Ishikawa (cell line): ENCODE results near the gene STX18.

ENCODE experiments used
- CEBPB ChIP-seq: IDR thresholded peaks from 2 replicates; pipeline ENCODE4 v1.6.1; 2012
- CREB1 ChIP-seq: IDR thresholded peaks from 2 replicates; pipeline ENCODE4 v1.6.1; 2012; ENCODE audit warnings: low read depth
- EGR1 ChIP-seq: IDR thresholded peaks from 2 replicates; pipeline ENCODE4 v1.6.1; 2012
- EP300 ChIP-seq: IDR thresholded peaks from 2 replicates; pipeline ENCODE4 v1.6.1; 2012; ENCODE audit warnings: borderline replicate concordance
- FOXM1 ChIP-seq: IDR thresholded peaks from 2 replicates; pipeline ENCODE4 v1.6.1; 2012; ENCODE audit warnings: low read depth, borderline replicate concordance
- NFIC ChIP-seq: IDR thresholded peaks from 2 replicates; pipeline ENCODE4 v1.6.1; 2012
- RAD21 ChIP-seq: IDR thresholded peaks from 2 replicates; pipeline ENCODE4 v1.6.1; 2012; ENCODE audit warnings: low read depth
- TAF1 ChIP-seq: IDR thresholded peaks from 2 replicates; pipeline ENCODE4 v1.6.1; 2012; ENCODE audit warnings: low read depth, mild to moderate bottlenecking
- TCF12 ChIP-seq: IDR thresholded peaks from 2 replicates; pipeline ENCODE4 v1.6.1; 2012; ENCODE audit warnings: low read depth
- TEAD4 ChIP-seq: IDR thresholded peaks from 2 replicates; pipeline ENCODE4 v1.6.1; 2012
- YY1 ChIP-seq: IDR thresholded peaks from 2 replicates; pipeline ENCODE4 v1.6.1; 2012; ENCODE audit warnings: low read depth
- ZBTB7A ChIP-seq: IDR thresholded peaks from 2 replicates; pipeline ENCODE4 v1.6.1; 2012; ENCODE audit warnings: low read depth
- TF ChIP-seq, protein P1 (sequence below): IDR thresholded peaks from 2 replicates; pipeline ENCODE4 v1.6.1; 2012
- TF ChIP-seq, protein P2 (sequence below): IDR thresholded peaks from 2 replicates; pipeline ENCODE4 v1.6.1; 2012
- TF ChIP-seq, protein P3 (sequence below): IDR thresholded peaks from 2 replicates; pipeline ENCODE4 v1.6.1; 2012; ENCODE audit warnings: low read depth, mild to moderate bottlenecking

STX18 gene

DNA sequence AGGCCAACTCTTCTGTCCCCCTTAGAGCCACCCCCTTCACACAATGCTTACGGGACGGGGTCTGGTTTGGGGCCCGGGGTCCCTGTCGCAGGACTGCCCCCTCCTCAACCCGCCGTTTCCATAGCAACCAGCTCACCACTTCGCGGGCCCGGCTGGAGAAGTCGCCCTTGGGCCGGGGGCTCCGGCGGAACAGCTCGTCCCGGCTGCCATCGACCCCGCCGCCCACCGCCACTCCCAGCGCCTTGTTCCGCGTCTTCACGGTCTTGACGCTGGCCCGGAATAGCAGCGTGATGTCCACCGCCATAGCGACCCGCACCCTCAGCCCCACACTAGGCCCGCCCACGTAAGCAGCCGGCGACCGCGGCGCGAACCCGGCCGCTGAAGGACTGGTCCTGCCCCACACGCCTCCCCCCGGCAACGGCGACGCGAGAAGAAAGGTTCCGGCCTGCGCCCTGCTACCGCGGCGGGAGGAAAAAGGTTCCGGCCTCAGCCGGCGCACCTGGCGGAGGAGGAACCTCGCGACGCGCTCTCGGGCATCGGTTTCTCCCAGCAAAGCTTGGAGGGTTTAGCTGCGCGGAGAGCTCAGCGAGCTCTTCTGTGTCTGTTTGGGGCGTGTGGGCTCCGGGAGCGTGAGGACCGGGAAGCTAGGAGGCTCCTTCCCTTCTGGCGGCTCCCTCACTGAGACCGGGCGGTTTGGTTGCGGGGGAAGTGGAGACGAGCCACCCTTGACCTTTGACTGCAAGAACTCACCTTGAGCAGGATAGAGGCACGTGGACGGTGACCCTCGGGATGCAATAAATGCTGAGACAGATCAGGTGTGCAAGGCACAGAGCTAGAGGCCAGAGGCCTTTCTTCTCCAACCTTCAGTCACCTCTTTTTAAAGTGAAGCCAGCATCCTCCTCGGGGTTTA, at the start of gene STX18:
TSS of gene STX18 (minus strand) at position 388 of the 910 bp plus-strand sequence. CDS start at position 304, 84 bp downstream.
- TF ChIP-seq CEBPB (peak; percentile 28; the same call in 1 of the 2 replicates), RAD21 (peak; percentile 39; the same call in 1 of the 2 replicates), ZBTB7A (0 out of 2 replicates have a peak, but pooled peaks have one; percentile 74), YY1 (peak; percentile 85), FOXM1 (peak; percentile 40; the same call in 1 of the 2 replicates), CREB1 (peak; percentile 89), EP300 (peak; percentile 70; the same call in 1 of the 2 replicates), TCF12 (peak; percentile 89), TAF1 (peak; percentile 95), EGR1 (peak; percentile 94), TEAD4 (peak; percentile 59), NFIC (peak; percentile 67)
- TF ChIP-seq, protein P1, sequence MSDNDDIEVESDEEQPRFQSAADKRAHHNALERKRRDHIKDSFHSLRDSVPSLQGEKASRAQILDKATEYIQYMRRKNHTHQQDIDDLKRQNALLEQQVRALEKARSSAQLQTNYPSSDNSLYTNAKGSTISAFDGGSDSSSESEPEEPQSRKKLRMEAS: peak; percentile 90
- TF ChIP-seq, protein P2, sequence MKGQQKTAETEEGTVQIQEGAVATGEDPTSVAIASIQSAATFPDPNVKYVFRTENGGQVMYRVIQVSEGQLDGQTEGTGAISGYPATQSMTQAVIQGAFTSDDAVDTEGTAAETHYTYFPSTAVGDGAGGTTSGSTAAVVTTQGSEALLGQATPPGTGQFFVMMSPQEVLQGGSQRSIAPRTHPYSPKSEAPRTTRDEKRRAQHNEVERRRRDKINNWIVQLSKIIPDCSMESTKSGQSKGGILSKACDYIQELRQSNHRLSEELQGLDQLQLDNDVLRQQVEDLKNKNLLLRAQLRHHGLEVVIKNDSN: peak; percentile 79
- TF ChIP-seq, protein P3, sequence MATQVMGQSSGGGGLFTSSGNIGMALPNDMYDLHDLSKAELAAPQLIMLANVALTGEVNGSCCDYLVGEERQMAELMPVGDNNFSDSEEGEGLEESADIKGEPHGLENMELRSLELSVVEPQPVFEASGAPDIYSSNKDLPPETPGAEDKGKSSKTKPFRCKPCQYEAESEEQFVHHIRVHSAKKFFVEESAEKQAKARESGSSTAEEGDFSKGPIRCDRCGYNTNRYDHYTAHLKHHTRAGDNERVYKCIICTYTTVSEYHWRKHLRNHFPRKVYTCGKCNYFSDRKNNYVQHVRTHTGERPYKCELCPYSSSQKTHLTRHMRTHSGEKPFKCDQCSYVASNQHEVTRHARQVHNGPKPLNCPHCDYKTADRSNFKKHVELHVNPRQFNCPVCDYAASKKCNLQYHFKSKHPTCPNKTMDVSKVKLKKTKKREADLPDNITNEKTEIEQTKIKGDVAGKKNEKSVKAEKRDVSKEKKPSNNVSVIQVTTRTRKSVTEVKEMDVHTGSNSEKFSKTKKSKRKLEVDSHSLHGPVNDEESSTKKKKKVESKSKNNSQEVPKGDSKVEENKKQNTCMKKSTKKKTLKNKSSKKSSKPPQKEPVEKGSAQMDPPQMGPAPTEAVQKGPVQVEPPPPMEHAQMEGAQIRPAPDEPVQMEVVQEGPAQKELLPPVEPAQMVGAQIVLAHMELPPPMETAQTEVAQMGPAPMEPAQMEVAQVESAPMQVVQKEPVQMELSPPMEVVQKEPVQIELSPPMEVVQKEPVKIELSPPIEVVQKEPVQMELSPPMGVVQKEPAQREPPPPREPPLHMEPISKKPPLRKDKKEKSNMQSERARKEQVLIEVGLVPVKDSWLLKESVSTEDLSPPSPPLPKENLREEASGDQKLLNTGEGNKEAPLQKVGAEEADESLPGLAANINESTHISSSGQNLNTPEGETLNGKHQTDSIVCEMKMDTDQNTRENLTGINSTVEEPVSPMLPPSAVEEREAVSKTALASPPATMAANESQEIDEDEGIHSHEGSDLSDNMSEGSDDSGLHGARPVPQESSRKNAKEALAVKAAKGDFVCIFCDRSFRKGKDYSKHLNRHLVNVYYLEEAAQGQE: no peak

DNA sequence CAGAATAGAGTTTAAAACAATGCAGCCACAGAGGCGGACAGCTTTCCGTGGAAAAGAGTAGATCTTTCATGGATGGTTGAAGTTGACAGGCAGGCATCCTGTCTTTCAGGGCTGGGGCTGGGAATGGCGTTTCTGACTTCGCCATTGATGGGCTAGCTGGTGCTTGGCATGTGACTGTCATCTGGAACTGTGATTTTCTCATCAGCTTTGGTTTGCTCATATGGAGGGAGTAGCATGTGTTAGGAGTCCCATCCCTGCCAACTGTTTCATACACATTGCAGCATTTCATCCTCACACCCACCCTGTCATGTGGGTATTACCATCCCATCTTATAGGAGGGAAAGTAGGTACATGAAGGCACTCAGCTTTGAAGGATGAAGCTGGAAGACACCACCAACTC, 49.2 kb upstream of the STX18 start:
- TF ChIP-seq, protein P2: no peak
- TF ChIP-seq, protein P3: no peak
- TF ChIP-seq YY1 (no peak), NFIC (no peak), RAD21 (no peak), ZBTB7A (no peak), CREB1 (no peak), TAF1 (no peak), TEAD4 (no peak)
- TF ChIP-seq, protein P1: no peak

GRCh38 chr4:4590546-4590945, 48.7 kb upstream of the STX18 start:
- TF ChIP-seq NFIC (no peak), CEBPB (no peak), EGR1 (no peak), RAD21 (no peak), YY1 (no peak), TCF12 (no peak), TAF1 (no peak), TEAD4 (no peak), FOXM1 (no peak), CREB1 (no peak), EP300 (no peak), ZBTB7A (no peak)
- TF ChIP-seq, protein P3: no peak
- TF ChIP-seq, protein P2: no peak
- TF ChIP-seq, protein P1: no peak
